Transverse colon (tissue), 4 donors: ENCODE data around the gene FKBP9. TPM values are rescaled to one million over a fixed set of nuclear protein-coding genes. Genes with fewer than 3 reads are reported as not detected.

Experiments
- DNase-seq: peaks from one replicate; pipeline ENCODE4 v3.0.0-alpha.2; 2019
- H3K27ac ChIP-seq, 4 donors: fragments of 200-600 bp; sonication (generic); 2 replicates each; pipeline ENCODE4 v1.5.1; 2016 to 2018; ENCODE audit warnings: inconsistent platforms in 4 of 4
- H3K27me3 ChIP-seq: fragments of 200-600 bp; sonication (generic); 2 replicates; pipeline ENCODE4 v1.5.1; 2017; ENCODE audit warnings: inconsistent platforms
- H3K36me3 ChIP-seq, 4 donors: fragments of 200-600 bp; sonication (generic); 2 replicates each; pipeline ENCODE4 v1.5.1; 2017 to 2019; ENCODE audit warnings: inconsistent platforms in 4 of 4
- H3K4me1 ChIP-seq, 4 donors: fragments of 200-600 bp; sonication (generic); 2 replicates each; pipeline ENCODE4 v1.5.1; 2017 to 2020; ENCODE audit warnings: inconsistent platforms in 4 of 4
- H3K4me3 ChIP-seq, 4 donors: fragments of 200-600 bp; sonication (generic); 1 replicate in 1 of 4; 2 replicates in 3 of 4; pipeline versions ENCODE4 v1.5.1 to v1.6.1; 2017 to 2019; ENCODE audit warnings: inconsistent platforms in 4 of 4
- H3K9me3 ChIP-seq, 2 donors: fragments of 200-600 bp; sonication (generic); 2 replicates each; pipeline ENCODE4 v1.5.1; 2017 to 2019; ENCODE audit warnings: inconsistent platforms in 2 of 2
- CTCF ChIP-seq, 5 experiments: fragments of 200-600 bp in 3 of 5; fragments of 450-650 bp in 2 of 5; sonication (generic) in 3 of 5; IDR thresholded peaks; 1 replicate in 2 of 5; 2 replicates in 3 of 5; pipeline ENCODE4 v1.5.1; 2016 to 2017; ENCODE audit warnings: antibody characterized with exemption in 5 of 5, inconsistent platforms in 3 of 5, mild to moderate bottlenecking in 2 of 5, moderate library complexity in 1 of 5
- EP300 ChIP-seq: sonication (generic); formaldehyde crosslinking; IDR thresholded peaks from one replicate; pipeline ENCODE4 v1.6.1; 2017; ENCODE audit warnings: antibody characterized with exemption, low read depth
- POLR2A ChIP-seq: fragments of 450-650 bp; IDR thresholded peaks from one replicate; pipeline ENCODE4 v1.6.1; 2016; ENCODE audit warnings: antibody characterized with exemption, mild to moderate bottlenecking, moderate library complexity
- POLR2AphosphoS5 ChIP-seq, 3 donors: sonication (generic); formaldehyde crosslinking; IDR thresholded peaks; one replicate each; pipeline ENCODE4 v1.6.1; 2016; ENCODE audit warnings: antibody characterized with exemption in 3 of 3
- WGBS, 2 donors: methylation state at CpG; one replicate each; pipeline ENCODE4 v1.1.5; 2018; ENCODE audit warnings: low coverage in 1 of 2; 5-methylcytosine and 5-hydroxymethylcytosine counted together
- in situ Hi-C, 4 donors: fragments of 200-750 bp; cut with MboI; loops; one replicate each; pipeline versions ENCODE4 v1.15.0 to v1.15.1; 2017; ENCODE audit warnings: low sequenced_read_pairs in 3 of 4, low pct_ligation_motif_present in 1 of 4, low pct_unique_long_range_greater_than_20kb in 1 of 4
- intact Hi-C: fragments of 100-400 bp; cut with DNase I; formaldehyde crosslinking; loops from one replicate; pipeline ENCODE4 v1.15.1; 2023; ENCODE audit warnings: low total_unique reads
- total RNA-seq, 4 donors: library from RNA; depleted of rRNA; stranded (reverse); fragments of >200 nt; gene quantifications; one replicate each; pipeline ENCODE4 v1.1.0, GENCODE V29; 2016

The FKBP9 gene
- total RNA-seq, 4 donors from 2014 or later: 124 to 191 (median 180) TPM

GRCh38 chr7:33038639-33039038, 81.4 kb downstream of the FKBP9 start:
- WGBS, 2 donors: 27 to 40% methylated on average over 1 to 2 of the region's 2 CpGs
- no peak for TF ChIP-seq EP300
- TF ChIP-seq CTCF (IDR thresholded peaks at IDR 0.05): no peak
- no peak for TF ChIP-seq POLR2A
- TF ChIP-seq POLR2AphosphoS5 (IDR thresholded peaks at IDR 0.05): no peak
- Histone ChIP-seq H3K9me3 (no peaks in the 10 kb centered on the region), H3K4me1 (peaks cover 8 to 71% (median 28%) of the 10 kb centered on the region in 4 donors), H3K27me3 (no peaks in the 10 kb centered on the region), H3K36me3 (no peaks in the 10 kb centered on the region), H3K27ac (peak overlapping the region in 3 of 4 donors; percentile 78 to 89 (median 82)), H3K4me3 (peak overlapping the region in 3 of 4 donors; percentile 35 to 58 (median 36))
- no peak for DNase-seq
- in situ Hi-C loops (no loop called here), intact Hi-C loops (no loop called here)

- DNase-seq: no peak
- H3K36me3 ChIP-seq: no peaks in the 10 kb centered on the region
- H3K4me1 ChIP-seq: peaks cover 9 to 72% (median 31%) of the 10 kb centered on the region in 4 donors
- TF ChIP-seq POLR2AphosphoS5 (IDR thresholded peaks at IDR 0.05): no peak
- TF ChIP-seq CTCF (IDR thresholded peaks at IDR 0.05): no peak
- TF ChIP-seq POLR2A: no peak
- no peak for TF ChIP-seq EP300
- no peaks in the 10 kb centered on the region for H3K9me3 ChIP-seq
- intact Hi-C loops (no loop called here), in situ Hi-C loops (no loop called here)
- peak overlapping the region; percentile 9 to 58 (median 36) for H3K4me3 ChIP-seq
- H3K27ac ChIP-seq: peak overlapping the region; percentile 53 to 89 (median 80)
- WGBS, 2 donors: 6% methylated on average over 5 of the region's 5 CpGs
- no peaks in the 10 kb centered on the region for H3K27me3 ChIP-seq
These were observed 82.1 kb downstream of the FKBP9 start for GRCh38 chr7:33039257-33039902.

GRCh38 chr7:33039903-33040292, 82.7 kb downstream of the FKBP9 start:
- Histone ChIP-seq H3K27me3 (no peaks in the 10 kb centered on the region), H3K4me3 (peak overlapping the region; percentile 9 to 58 (median 36)), H3K9me3 (no peaks in the 10 kb centered on the region), H3K36me3 (no peaks in the 10 kb centered on the region), H3K27ac (peak overlapping the region; percentile 53 to 89 (median 80)), H3K4me1 (peaks cover 12 to 72% (median 36%) of the 10 kb centered on the region in 4 donors)
- in situ Hi-C loops (no loop called here), intact Hi-C loops (no loop called here)
- 17% methylated on average over 1 of the region's 1 CpG for WGBS, 2 donors
- DNase-seq: no peak
- no peak for TF ChIP-seq CTCF (IDR thresholded peaks at IDR 0.05)
- TF ChIP-seq EP300: no peak
- no peak for TF ChIP-seq POLR2AphosphoS5 (IDR thresholded peaks at IDR 0.05)
- no peak for TF ChIP-seq POLR2A

GRCh38 chr7:33040803-33041516, 83.7 kb downstream of the FKBP9 start:
- H3K4me3 ChIP-seq: peak overlapping the region in 3 of 4 donors; percentile 35 to 58 (median 36)
- H3K9me3 ChIP-seq: no peaks in the 10 kb centered on the region
- H3K36me3 ChIP-seq: no peaks in the 10 kb centered on the region
- 20 to 27% methylated on average over 4 to 9 of the region's 9 CpGs for WGBS, 2 donors
- peak; percentile 80 for DNase-seq
- in situ Hi-C loops: no loop called here
- peak overlapping the region; percentile 53 to 89 (median 80) for H3K27ac ChIP-seq
- intact Hi-C loops: no loop called here
- peaks cover 14 to 82% (median 47%) of the 10 kb centered on the region in 4 donors for H3K4me1 ChIP-seq
- TF ChIP-seq POLR2A (peak; percentile 92), POLR2AphosphoS5 (IDR thresholded peaks at IDR 0.05) (peak; percentile 66 to 99 (median 98)), CTCF (IDR thresholded peaks at IDR 0.05) (no peak), EP300 (no peak)
- no peaks in the 10 kb centered on the region for H3K27me3 ChIP-seq
